ENCODE data around the gene MED13L.

Gene MED13L

GRCh38 chr12:116276652-116277466, 634 bp downstream of the MED13L start:
- peak; percentile 74 for DNase-seq

GRCh38 chr12:116274551-116275375, 2.7 kb downstream of the MED13L start:
- no peak for DNase-seq

- no peak for DNase-seq
These were observed 3.5 kb downstream of the MED13L start for GRCh38 chr12:116273813-116274550.

GRCh38 chr12:116267948-116268347, 9.5 kb downstream of the MED13L start:
- no peak for DNase-seq

- DNase-seq, result no peak
These were observed 10.7 kb downstream of the MED13L start for GRCh38 chr12:116266631-116267349.

- DNase-seq, result no peak
These were observed 11.3 kb downstream of the MED13L start for GRCh38 chr12:116266168-116266601.

GRCh38 chr12:116265351-116266147, 11.9 kb downstream of the MED13L start:
- no peak for DNase-seq

GRCh38 chr12:116264525-116265070, 12.9 kb downstream of the MED13L start:
- DNase-seq, result no peak

- DNase-seq, result no peak
These were observed 13.6 kb downstream of the MED13L start for GRCh38 chr12:116263844-116264243.

- DNase-seq, result no peak
These were observed 14.1 kb downstream of the MED13L start for GRCh38 chr12:116263431-116263830.

- DNase-seq, result no peak
These were observed 14.8 kb downstream of the MED13L start for GRCh38 chr12:116262741-116263140.

GRCh38 chr12:116261525-116262100, 15.9 kb downstream of the MED13L start:
- DNase-seq, result no peak

- no peak for DNase-seq
These were observed 17.5 kb downstream of the MED13L start for GRCh38 chr12:116259800-116260577.

- no peak for DNase-seq
These were observed 19.7 kb downstream of the MED13L start for GRCh38 chr12:116257826-116258225.

- no peak for DNase-seq
These were observed 20.3 kb downstream of the MED13L start for GRCh38 chr12:116257215-116257614.

- no peak for DNase-seq
These were observed 27.6 kb downstream of the MED13L start for GRCh38 chr12:116249938-116250337.

- no peak for DNase-seq
These were observed 28.6 kb downstream of the MED13L start for GRCh38 chr12:116248930-116249329.

- DNase-seq, result no peak
These were observed 29.1 kb downstream of the MED13L start for GRCh38 chr12:116248433-116248832.

- DNase-seq, result no peak
These were observed 30.1 kb downstream of the MED13L start for GRCh38 chr12:116247377-116247776.
